C4-2B (cell line): ENCODE results near the gene LAMTOR3.
"Not testable (repeated sequence)": the region's sequence is repeated elsewhere in the genome, so short reads cannot be mapped to it uniquely, and the experiment has no call there.

Experiments used
- H3K27ac ChIP-seq: fragments of 450-650 bp; 2 replicates; pipeline ENCODE4 v1.5.1; 2017
- CTCF ChIP-seq: fragments of 450-650 bp; conservative IDR thresholded peaks from 2 replicates; pipeline ENCODE4 v1.5.1; 2017; ENCODE audit warnings: mild to moderate bottlenecking
- ZFX ChIP-seq: fragments of 450-650 bp; IDR thresholded peaks from 2 replicates; pipeline ENCODE4 v1.6.1; 2017

Gene LAMTOR3

GRCh38 chr4:99833756-99834155 lies 60.5 kb downstream of the LAMTOR3 start:
- TF ChIP-seq CTCF (no peak), ZFX (no peak)
- H3K27ac ChIP-seq = no peak overlapping the region

GRCh38 chr4:99832758-99833157 lies 61.5 kb downstream of the LAMTOR3 start:
- TF ChIP-seq CTCF = no peak
- no peak overlapping the region for H3K27ac ChIP-seq

- TF ChIP-seq ZFX = no peak
- TF ChIP-seq CTCF = no peak
- no peak overlapping the region for H3K27ac ChIP-seq
These were observed 61.9 kb downstream of the LAMTOR3 start for GRCh38 chr4:99832321-99832720.

GRCh38 chr4:99830051-99830450 lies 64.2 kb downstream of the LAMTOR3 start:
- H3K27ac ChIP-seq = not testable (repeated sequence)

- TF ChIP-seq ZFX = no peak
- TF ChIP-seq CTCF = no peak
- H3K27ac ChIP-seq = no peak overlapping the region
These were observed 65.8 kb downstream of the LAMTOR3 start for GRCh38 chr4:99828477-99828876.
